GM19452 (cell line): ENCODE results near the gene CAVIN2.

ENCODE experiments used
- ATAC-seq: cut with Tn5 transposase; IDR thresholded peaks from one replicate; pipeline ENCODE4 v1.9.1; 2021; ENCODE audit not compliant: unreplicated experiment

CAVIN2 gene

DNA sequence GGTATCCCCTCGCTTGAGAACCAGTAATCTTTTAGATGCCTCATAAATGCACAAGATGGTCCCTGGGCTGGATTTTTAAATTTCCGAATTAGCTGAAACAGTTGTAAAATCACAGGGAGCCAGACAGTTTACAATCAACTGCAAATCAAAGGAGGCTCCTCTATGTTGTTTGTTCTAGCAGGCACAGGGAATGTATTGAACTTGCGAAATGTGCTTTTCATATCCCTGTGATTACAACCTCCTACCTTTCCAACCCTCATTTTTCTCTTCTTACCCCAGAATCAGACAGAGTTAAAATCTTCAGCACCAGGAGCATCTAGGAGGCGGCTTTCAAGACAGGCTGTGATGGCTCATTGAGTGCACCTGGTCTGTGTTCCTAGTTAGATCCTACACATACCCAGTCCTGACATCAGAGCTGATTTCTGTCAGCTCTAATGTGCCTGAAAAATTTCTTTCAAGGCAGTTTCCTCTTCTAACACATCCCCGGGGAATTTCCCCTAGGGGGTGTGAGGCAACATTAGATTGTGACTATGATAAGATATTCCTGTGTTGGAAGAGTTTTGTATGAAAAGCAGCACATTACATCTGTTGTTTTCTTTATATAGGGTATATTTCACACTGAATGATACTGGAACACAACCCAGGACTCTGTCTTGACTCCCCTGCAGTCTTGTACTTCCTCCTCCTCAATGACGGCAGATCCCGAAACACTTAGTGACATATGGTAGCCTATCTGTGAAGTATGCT, 17.9 kb upstream of the CAVIN2 start:
- no peak for ATAC-seq

GRCh38 chr2:191863988-191864387, 17.1 kb upstream of the CAVIN2 start:
- ATAC-seq = no peak

DNA sequence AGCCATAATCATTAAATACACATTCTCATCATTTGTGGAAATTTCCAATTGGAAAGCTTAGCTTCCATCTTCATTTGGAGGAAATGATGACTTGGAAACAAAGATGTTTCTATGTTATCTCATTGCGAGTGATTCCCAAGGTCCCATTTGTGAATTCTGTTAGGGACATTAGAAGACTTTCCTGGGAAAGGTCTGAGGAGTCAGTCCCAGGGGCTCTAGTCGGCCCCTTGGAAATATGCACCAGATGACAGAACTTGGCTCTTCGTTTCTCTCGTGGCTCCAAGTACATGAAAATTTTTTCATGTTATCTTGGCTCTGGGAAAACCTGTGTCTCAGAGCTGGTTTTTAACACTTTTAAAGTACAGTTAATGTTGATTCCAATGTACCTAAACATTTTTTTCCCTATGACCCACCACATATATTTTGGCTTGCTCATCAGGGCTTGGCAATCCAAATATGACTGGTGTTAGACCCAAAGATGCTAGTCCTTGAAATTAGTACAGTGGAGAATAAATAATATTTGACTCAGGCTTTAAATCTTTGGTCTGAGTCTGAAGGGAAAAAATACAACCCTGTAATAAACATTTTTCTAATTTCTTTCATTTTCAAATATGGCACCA, 15.4 kb upstream of the CAVIN2 start:
- no peak for ATAC-seq

- ATAC-seq = no peak
Observed at GRCh38 chr2:191860760-191861466, 14.0 kb upstream of the CAVIN2 start.

- no peak for ATAC-seq
Observed at GRCh38 chr2:191859681-191860080, 12.8 kb upstream of the CAVIN2 start.

DNA sequence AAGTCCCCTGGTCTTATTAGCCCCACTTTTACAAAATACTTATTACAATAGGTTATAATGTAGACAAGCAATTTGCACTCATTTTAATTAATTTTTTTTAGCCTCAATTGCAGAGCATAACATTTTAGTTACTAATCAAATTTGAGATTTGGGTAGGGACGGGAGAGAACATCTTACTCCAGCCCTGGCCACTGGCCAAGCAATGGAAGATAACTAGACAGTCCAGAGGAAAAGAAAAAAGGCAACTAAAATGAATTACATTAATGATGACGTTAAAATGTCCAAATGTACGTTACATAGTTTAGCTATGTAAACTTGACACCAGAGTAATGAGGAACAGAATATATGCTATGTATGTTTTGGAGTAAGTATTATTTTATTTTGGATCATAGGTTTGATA, 11.0 kb upstream of the CAVIN2 start:
- ATAC-seq = no peak

DNA sequence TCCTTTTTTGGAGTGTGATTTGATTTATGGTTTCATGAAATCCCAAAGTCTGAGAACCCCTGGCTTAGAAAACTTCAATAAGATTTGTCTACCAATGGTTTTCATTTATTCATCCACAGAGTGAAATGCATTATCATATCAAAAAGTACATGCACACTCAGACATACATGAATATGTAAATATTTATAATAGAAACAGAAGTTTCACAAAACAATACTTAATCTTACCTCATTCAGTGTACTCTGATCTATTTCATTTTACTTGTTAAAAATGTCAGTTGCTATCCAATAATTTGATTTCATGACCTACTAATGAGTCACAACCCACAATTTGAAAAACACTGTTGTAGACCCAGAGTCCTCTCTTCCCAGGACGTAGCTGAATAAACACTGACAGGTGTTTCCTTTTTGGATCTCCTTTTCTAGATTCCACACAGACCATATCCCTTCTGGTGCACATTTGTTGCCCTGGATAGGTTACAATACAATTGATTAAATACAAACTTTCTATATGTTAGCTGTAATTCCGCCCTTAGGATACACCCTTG, 10.4 kb upstream of the CAVIN2 start:
- ATAC-seq = no peak

GRCh38 chr2:191856111-191856876, 9.4 kb upstream of the CAVIN2 start:
- no peak for ATAC-seq

DNA sequence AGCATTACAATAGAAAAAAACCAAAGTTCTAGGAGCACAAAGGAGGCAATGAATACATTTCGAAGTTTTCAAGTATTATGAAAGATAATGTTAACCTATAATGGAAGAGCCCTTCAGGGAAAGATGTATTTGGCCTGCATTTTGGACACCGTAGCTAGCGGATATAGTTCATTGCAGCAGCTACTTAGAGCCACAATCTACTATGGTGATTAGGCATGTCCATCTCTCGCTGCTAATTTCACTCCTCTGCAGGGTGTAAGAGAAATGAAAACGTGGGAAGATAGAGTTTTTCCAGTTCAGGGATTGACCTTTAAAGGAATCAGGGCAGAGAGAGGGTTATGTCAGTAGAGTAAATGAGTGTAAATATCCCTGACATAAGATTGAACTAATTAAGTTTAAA, 8.5 kb upstream of the CAVIN2 start:
- no peak for ATAC-seq

DNA sequence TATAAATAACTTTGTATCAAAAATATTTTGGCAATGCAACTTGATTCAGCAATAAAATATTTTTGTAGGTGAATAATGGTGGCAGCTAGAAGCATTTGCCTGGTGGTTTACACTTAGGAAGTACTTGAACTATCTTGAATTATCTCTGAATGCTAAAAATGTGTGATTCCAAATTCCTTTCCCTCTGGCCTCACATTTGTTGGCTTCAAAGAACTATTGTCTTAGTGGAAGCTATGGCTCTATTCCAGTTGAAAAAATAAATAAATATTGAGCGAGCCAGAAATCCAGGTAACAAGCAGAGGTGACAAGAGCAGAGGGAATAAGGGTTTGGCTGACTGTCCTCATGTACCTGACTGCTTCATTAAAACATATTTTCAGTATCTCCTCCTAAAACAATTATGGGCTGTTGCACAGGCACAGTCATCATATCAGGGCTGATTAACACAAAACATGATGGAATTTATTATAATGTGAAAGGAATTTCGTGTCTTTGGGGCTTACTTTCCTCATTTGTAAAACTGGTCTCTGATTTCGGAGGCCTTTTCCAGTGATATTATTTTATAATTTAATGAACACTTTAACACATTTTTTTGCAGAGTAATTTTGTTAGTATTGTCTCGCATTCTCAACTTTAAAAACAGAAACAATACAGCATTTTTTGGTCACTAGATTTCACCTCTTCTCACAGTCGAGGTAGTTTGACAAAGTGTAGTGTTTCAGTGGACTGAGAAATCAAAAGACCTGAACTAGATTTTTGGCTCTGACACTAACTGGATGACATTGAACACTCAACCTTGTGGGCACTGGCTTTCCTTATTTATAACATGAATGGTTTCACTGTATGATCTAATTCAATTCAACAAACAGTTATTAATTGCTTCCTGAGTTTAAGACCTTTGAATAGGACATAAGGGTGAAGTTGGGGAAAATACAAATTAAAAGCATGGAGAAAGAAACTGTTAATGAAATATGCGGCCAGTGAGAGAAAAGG, 7.8 kb upstream of the CAVIN2 start:
- ATAC-seq = no peak

DNA sequence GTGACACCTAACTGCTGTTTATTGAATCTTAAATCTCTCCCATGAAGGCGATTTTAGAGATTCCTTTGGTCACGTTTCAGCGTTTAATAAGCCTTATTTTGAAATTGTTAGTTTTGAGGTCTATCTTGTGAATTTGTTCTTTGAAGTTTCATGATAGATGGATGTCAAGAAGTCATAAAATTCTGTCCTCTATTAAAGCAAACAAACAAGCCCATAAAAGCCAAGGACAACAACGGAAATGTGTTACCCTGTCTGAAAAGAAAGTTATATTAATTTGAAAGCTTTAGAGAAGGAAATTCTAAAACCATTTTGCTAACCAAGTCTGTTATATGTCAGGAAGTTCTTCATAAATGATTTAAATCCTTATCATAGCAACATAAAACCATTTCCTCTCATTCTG, 7.0 kb upstream of the CAVIN2 start:
- no peak for ATAC-seq

DNA sequence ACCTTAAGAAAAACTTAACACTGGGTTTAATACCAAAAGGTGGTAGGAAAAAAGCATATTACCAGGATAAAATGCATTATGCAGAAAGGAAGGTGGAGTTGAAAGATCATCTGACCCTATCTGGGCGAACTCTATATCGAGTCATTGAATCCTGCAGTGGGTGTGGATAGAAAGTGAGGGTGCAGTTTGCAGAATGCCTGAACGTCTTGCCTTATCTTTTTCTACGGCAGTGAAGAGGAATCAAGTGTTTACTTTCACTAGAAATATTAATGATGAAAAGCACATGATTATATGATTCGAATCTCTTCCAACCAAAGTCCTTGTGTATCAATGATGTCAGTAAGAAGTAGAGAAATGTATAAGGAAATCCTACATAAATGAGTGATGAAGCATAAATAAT, 4.3 kb upstream of the CAVIN2 start:
- no peak for ATAC-seq

DNA sequence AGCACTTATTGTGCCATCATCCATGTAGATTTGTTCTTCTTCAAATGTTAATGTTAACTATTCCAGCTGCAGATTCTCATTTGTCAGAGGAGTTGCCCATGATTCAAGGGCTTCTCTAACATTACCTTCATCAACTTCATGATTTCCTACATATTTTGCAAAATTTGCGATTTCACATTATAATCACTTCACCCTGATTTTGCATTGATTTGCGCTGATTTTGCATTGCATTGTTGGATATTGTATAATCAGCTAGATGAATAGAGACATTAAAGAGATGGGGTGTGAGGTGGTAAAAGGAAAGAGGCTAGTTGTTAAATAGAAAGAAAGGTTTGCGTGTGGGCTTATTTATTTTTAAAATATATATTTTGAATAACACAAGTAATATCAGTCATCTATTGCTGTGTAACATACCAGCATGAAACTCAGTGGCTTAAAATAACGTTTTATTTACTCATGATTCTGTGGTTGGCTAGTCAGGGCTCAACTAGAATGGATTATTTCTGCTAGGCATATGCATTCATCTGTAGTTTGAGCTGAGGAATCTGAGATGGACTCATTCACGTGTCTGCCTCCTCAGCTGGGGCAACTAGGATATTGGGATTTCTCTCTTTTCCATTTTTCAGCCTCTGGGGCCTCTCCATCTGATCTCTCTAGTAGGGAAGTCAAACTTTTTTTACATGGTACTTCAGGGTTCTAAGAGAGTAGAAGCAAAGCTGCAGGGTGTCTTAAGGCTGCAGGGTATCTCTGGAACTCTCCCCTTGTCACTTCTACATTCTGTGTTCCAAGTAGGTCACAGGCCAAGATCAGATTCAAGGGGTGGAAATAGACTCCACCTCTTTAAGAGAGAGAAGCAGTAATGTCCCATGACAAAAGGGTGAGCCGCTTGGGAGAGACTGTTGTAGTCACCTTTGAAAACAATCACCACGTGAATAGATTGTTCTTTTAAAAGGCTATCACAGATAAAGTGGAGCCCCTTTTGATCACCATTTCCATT, 2.2 kb upstream of the CAVIN2 start:
- ATAC-seq = no peak

DNA sequence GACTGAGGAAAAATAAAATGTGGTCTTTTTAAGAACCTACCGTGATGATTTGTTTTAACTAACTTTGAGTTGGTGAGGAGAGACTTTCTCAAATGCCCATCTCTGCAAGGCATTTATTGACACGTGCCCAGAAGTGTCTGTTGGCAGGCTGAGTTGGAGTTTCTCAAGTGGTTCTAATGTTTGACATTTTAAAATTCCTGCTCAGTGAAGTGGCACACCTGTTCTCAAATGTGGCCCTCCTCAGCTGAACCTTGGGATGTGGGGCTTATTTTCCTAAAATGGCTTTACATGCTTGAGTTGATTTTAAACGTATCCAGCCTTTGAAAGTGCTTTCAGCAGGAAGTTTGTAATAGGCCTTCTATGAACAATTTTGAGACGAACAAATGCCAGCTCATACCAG, 876 bp upstream of the CAVIN2 start:
- no peak for ATAC-seq

- ATAC-seq = no peak
Observed at GRCh38 chr2:191845876-191846514, 893 bp downstream of the CAVIN2 start.

GRCh38 chr2:191845248-191845715, 1.6 kb downstream of the CAVIN2 start:
- no peak for ATAC-seq

DNA sequence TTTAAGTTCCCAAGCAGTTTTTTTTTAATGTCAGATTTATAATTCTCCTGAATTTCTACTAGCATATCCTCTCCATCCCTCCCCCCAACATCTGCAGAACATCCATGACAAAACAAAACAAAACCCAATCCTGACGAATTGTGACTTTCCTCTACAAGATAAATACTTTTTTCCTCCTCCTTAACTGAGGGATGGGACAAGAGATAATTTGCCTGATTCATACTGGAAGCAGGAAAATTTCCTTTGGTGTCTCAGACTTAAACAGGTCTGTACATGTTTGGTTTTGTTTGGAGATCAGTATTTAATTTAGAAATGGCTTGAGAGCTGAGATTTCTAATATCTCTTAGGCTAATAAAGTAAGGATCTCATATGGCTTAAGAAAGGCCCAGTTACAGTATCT, 2.2 kb downstream of the CAVIN2 start:
- no peak for ATAC-seq

DNA sequence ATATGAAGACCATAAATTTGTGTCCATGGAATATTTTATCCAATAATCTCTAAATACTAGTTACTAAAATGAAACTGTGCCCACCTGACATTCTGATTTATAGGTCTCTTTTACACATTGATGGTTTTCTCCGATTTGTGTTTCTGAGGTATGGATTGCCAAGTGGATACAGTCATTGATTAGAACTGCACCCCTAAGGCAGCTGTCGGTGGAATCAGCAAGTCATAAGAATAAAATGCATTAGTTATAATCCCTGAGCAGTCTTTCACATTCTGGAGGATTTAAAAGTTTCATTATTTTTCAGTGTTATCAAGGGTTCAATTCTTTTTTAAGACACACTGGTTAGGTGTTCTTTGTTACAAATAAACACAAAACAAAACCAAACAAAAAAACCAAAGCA, 6.0 kb downstream of the CAVIN2 start:
- ATAC-seq = no peak
